GM23338 (cell line): ENCODE measurements around the gene WDR26. TPM values are rescaled to one million over a fixed set of nuclear protein-coding genes. Genes with fewer than 3 reads are reported as not detected.

Experiments
- CREB1 ChIP-seq: fragments of 250-450 bp; sonication (Bioruptor Pico); IDR thresholded peaks from 2 replicates; pipeline ENCODE4 v1.5.0; 2020; ENCODE audit warnings: low read depth, mild to moderate bottlenecking, moderate library complexity
- EZH2 ChIP-seq: fragments of 200-600 bp; sonication (generic); IDR thresholded peaks from one replicate; pipeline ENCODE4 v1.8.0; 2017; ENCODE audit warnings: antibody characterized with exemption, mild to moderate bottlenecking, low read depth; ENCODE audit not compliant: unreplicated experiment
- EZH2phosphoT487 ChIP-seq: fragments of 200-600 bp; sonication (generic); IDR thresholded peaks from one replicate; pipeline ENCODE4 v1.8.1; 2018; ENCODE audit warnings: antibody characterized with exemption; ENCODE audit not compliant: unreplicated experiment
- NANOG ChIP-seq: IDR thresholded peaks from 2 replicates; pipeline ENCODE4 v1.6.1; 2016; ENCODE audit warnings: antibody characterized with exemption, borderline replicate concordance
- POLR2AphosphoS5 ChIP-seq: IDR thresholded peaks from 2 replicates; pipeline ENCODE4 v1.6.1; 2016; ENCODE audit warnings: antibody characterized with exemption, low read depth
- REST ChIP-seq: IDR thresholded peaks from one replicate; pipeline ENCODE4 v1.6.1; 2018; ENCODE audit warnings: antibody characterized with exemption; ENCODE audit not compliant: unreplicated experiment
- STAT1 ChIP-seq: IDR thresholded peaks from one replicate; pipeline ENCODE4 v1.6.1; 2016; ENCODE audit warnings: antibody characterized with exemption; ENCODE audit not compliant: unreplicated experiment
- ZNF114 ChIP-seq: fragments of 250-450 bp; sonication (Bioruptor Pico); IDR thresholded peaks from 2 replicates; pipeline ENCODE4 v1.5.0; 2020; ENCODE audit warnings: mild to moderate bottlenecking, moderate library complexity
- ZNF331 ChIP-seq: fragments of 250-450 bp; sonication (Bioruptor Pico); IDR thresholded peaks from 2 replicates; pipeline ENCODE4 v1.5.0; 2020; ENCODE audit warnings: low read depth, mild to moderate bottlenecking, moderate library complexity
- ZNF462 ChIP-seq: fragments of 250-450 bp; sonication (Bioruptor Pico); IDR thresholded peaks from 2 replicates; pipeline ENCODE4 v1.5.0; 2020; ENCODE audit warnings: mild to moderate bottlenecking, moderate library complexity
- polyA plus RNA-seq: library from polyadenylated mRNA; unstranded; fragments of >200 nt; fragmentation: Nextera tagmentation; extraction: Ambion mirVana; gene quantifications from 2 replicates; pipeline ENCODE4 v1.2.1, GENCODE V29; 2016
- total RNA-seq: library from RNA; depleted of rRNA; stranded (reverse); fragments of >200 nt; shearing (Covaris generic); gene quantifications from 2 replicates; pipeline ENCODE4 v1.2.3, GENCODE V29; 2014

WDR26 gene
- total and polyA plus RNA-seq, 2 experiments from 2014 or later = 16.9 to 74.6 TPM

- TF ChIP-seq ZNF462 (CRISPR knock-in tag) (no peak), STAT1 (no peak), REST (no peak), EZH2phosphoT487 (no peak), NANOG (no peak), EZH2 (no peak), ZNF114 (CRISPR knock-in tag) (no peak), CREB1 (CRISPR knock-in tag) (no peak), POLR2AphosphoS5 (no peak), ZNF331 (no peak)
Observed at GRCh38 chr1:224433041-224433691, 1.4 kb downstream of the WDR26 start (continued).
